ENCODE results near the gene PGPEP1. TPM values are rescaled to one million over a fixed set of nuclear protein-coding genes. Genes with fewer than 3 reads are reported as not detected.

PGPEP1 gene
- total RNA-seq, 2 donors from 2014 or later = 7.7 to 9.0 TPM

- Mint-ChIP-seq H3K4me1 (no peaks in the 10 kb centered on the region), H3K27ac (no peak overlapping the region), H3K27me3 (ENCODE audit: insufficient read depth) (peaks cover 42% of the 10 kb centered on the region), H3K9me3 (no peaks in the 10 kb centered on the region), H3K36me3 (ENCODE audit: low read depth) (no peaks in the 10 kb centered on the region), H3K4me3 (no peak overlapping the region)
- H3K27ac ChIP-seq (ENCODE audit: low read depth, low read length) = no peak overlapping the region
- no peak for TF ChIP-seq CTCF (conservative IDR thresholded peaks at IDR 0.05)
- no peak overlapping the region for H3K9ac ChIP-seq (ENCODE audit: extremely low read depth, low read length, poor library complexity, severe bottlenecking)
- no peaks in the 10 kb centered on the region for H3K9me3 ChIP-seq (ENCODE audit: control insufficient read depth, low read length)
- no peak overlapping the region for H3K4me3 ChIP-seq (ENCODE audit: low read length)
- H3K4me1 ChIP-seq (ENCODE audit: control insufficient read depth, insufficient read depth, low read length) = no peaks in the 10 kb centered on the region
- H3K27me3 ChIP-seq (ENCODE audit: control insufficient read depth, insufficient read depth, low read length, poor library complexity, severe bottlenecking) = peaks cover 22% of the 10 kb centered on the region
- no peaks in the 10 kb centered on the region for H3K36me3 ChIP-seq (ENCODE audit: control insufficient read depth, insufficient read depth, low read length)
- no peak for DNase-seq
Measured at GRCh38 chr19:18389726-18390064, 49.3 kb downstream of the PGPEP1 start.

GRCh38 chr19:18390065-18390907 lies 49.9 kb downstream of the PGPEP1 start:
- Histone ChIP-seq H3K4me1 (ENCODE audit: control insufficient read depth, insufficient read depth, low read length) (no peaks in the 10 kb centered on the region), H3K4me3 (ENCODE audit: low read length) (no peak overlapping the region), H3K27me3 (ENCODE audit: control insufficient read depth, insufficient read depth, low read length, poor library complexity, severe bottlenecking) (peaks cover 22% of the 10 kb centered on the region), H3K27ac (ENCODE audit: low read depth, low read length) (no peak overlapping the region), H3K9me3 (ENCODE audit: control insufficient read depth, low read length) (no peaks in the 10 kb centered on the region), H3K9ac (ENCODE audit: extremely low read depth, low read length, poor library complexity, severe bottlenecking) (no peak overlapping the region), H3K36me3 (ENCODE audit: control insufficient read depth, insufficient read depth, low read length) (no peaks in the 10 kb centered on the region)
- WGBS, 2 experiments (ENCODE audit: insufficient coverage in 1 of 2, insufficient read length in 1 of 2) = 86 to 90% methylated on average over 5 to 6 of the region's 6 CpGs
- no peak overlapping the region for H3K27ac Mint-ChIP-seq
- no peak for DNase-seq
- H3K27me3 Mint-ChIP-seq (ENCODE audit: insufficient read depth) = peaks cover 42% of the 10 kb centered on the region
- H3K36me3 Mint-ChIP-seq (ENCODE audit: low read depth) = no peaks in the 10 kb centered on the region
- no peak for TF ChIP-seq CTCF (conservative IDR thresholded peaks at IDR 0.05)
- H3K4me3 Mint-ChIP-seq = no peak overlapping the region
- H3K4me1 Mint-ChIP-seq = no peaks in the 10 kb centered on the region
- no peaks in the 10 kb centered on the region for H3K9me3 Mint-ChIP-seq

GRCh38 chr19:18391509-18392075 lies 51.2 kb downstream of the PGPEP1 start:
- Histone ChIP-seq H3K9ac (ENCODE audit: extremely low read depth, low read length, poor library complexity, severe bottlenecking) (no peak overlapping the region), H3K9me3 (ENCODE audit: control insufficient read depth, low read length) (no peaks in the 10 kb centered on the region), H3K4me1 (ENCODE audit: control insufficient read depth, insufficient read depth, low read length) (no peaks in the 10 kb centered on the region), H3K36me3 (ENCODE audit: control insufficient read depth, insufficient read depth, low read length) (no peaks in the 10 kb centered on the region), H3K27me3 (ENCODE audit: control insufficient read depth, insufficient read depth, low read length, poor library complexity, severe bottlenecking) (peaks cover 22% of the 10 kb centered on the region), H3K4me3 (ENCODE audit: low read length) (no peak overlapping the region), H3K27ac (ENCODE audit: low read depth, low read length) (no peak overlapping the region)
- Mint-ChIP-seq H3K27ac (no peak overlapping the region), H3K4me1 (no peaks in the 10 kb centered on the region), H3K9me3 (no peaks in the 10 kb centered on the region), H3K36me3 (ENCODE audit: low read depth) (no peaks in the 10 kb centered on the region), H3K4me3 (no peak overlapping the region), H3K27me3 (ENCODE audit: insufficient read depth) (peaks cover 40% of the 10 kb centered on the region)
- WGBS, 2 experiments (ENCODE audit: insufficient coverage in 1 of 2, insufficient read length in 1 of 2) = 90 to 97% methylated on average over 5 to 9 of the region's 9 CpGs
- no peak for DNase-seq
- TF ChIP-seq CTCF (conservative IDR thresholded peaks at IDR 0.05) = no peak

Data from endodermal cell (in vitro differentiated cells).